ENCODE results near the gene SCARB1.

The SCARB1 gene

GRCh38 chr12:124802361-124802760, 61.3 kb downstream of the SCARB1 start:
- no peak for DNase-seq (ENCODE audit: low read depth in 3 of 3)

DNA sequence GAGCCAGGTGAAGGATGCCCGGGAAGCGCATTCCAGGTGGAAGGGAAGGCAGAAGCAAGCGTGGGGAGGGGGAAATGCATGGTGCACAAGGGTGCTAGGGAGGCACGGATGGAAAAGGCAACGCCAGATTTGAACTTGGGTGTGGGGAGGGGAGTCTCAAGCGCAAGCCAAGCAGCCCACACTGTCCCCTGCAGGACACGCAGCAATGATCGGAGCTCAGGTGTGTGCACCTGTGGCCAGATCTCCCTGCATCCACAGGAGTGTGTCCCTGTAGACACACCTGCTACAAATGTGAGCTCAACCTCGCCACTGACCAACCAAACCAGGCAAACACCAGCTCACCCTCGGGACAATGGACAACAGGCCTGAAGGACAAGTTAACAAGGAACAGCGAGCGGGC, 63.2 kb downstream of the SCARB1 start:
- DNase-seq (ENCODE audit: low read depth in 3 of 3): no peak

DNA sequence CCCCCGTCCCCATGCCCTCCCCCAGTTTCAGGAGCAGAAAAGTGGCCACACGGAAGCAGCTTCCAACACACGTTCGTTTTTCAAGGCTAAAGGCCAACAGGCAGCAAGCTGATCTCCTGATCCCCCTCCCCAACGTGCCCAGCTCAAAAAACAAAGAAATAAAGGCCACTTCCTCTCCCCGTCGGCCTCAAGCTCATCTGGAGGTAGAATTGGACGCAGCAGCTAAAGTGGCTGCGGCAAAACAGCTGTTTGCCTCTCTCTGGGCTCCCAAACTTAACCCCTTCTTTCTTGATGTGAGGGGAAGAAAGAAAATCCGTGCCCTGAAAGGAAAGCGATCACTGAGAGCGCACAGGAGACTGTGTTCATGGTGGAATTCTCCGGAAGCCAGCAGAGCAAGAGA, 66.3 kb downstream of the SCARB1 start:
- DNase-seq (ENCODE audit: low read depth in 3 of 3): no peak

- DNase-seq (ENCODE audit: low read depth in 3 of 3): no peak
These were observed 67.2 kb downstream of the SCARB1 start for GRCh38 chr12:124796303-124796960.

DNA sequence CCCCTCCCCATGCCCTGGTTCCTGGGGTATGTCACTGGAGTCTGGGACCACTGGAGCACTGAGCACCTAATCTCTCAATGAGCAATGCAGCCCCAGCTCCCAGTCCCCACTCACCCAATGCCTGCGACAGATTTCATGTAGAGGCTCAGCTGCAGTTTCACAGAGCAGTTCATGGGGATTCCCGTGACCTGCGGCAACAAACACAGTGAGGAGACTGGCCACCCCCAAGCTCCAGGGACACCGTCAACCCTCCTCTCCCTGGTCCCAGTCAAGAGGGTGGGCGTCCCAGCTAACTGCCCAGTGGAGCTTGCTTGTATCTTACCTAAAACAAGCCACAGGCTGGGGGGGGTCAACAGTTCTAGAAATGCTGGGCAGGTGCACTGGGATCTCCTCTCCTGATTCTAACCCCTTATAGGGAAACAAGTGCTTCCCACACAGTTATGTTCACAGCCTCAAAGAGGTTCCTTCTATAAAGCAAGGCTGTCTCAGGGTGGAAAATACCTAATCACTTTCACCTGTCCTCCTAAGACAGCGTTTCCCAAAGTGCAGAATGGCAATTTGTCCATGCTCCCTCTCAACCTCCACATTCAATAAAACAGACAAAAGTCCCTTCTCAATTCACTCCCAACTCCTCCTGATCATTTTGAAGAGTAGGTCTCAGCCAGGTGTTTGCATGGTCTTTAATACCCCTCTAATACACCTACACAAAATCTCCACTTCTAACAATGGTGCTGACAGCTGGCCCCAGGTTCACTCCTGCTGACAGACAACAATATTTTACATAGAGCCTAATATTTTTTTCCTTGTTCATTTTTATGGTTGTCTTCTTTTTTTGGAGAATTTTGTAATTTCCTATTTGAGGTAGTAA, 68.3 kb downstream of the SCARB1 start:
- DNase-seq (ENCODE audit: low read depth in 3 of 3): no peak

- DNase-seq (ENCODE audit: low read depth in 3 of 3): no peak
These were observed 70.7 kb downstream of the SCARB1 start for GRCh38 chr12:124792961-124793441.

- no peak for DNase-seq (ENCODE audit: low read depth in 3 of 3)
These were observed 71.5 kb downstream of the SCARB1 start for GRCh38 chr12:124792156-124792555.

DNA sequence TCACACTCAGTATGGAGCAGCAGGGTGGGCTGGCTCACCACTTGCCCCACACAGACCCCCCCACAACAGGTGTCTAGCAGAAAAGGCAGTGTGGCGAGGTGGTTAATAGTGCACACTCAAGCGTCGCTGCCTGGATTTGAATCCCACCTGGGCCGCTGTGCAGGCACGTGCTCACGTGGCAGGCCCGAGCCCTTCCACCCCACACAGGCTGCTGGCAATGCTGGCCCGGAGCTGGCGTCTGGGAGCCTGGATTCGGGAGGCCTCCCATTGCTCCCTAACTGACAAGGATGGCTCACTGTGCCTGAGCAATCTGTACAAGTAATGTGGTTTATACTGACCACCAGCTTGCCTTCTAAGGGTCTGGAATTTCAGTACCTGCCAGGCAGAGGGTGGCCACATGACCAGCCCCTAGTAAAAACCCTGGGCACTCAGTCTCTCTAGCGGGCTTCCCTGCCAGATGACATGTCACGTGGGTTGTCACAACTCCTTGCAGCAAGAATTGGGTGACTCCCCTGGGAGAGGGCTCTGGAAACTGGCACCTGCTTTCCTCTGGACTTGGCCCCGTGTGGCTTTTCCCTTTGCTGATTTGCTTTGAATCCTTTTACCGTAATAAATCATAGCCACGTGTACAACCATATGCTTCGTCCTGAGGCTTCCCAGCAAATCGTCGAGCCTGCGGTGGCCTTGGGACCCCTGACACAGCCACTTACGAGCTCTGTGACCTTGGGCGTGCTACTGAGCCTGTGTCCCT, 72.8 kb downstream of the SCARB1 start:
- no peak for DNase-seq (ENCODE audit: low read depth in 3 of 3)

DNA sequence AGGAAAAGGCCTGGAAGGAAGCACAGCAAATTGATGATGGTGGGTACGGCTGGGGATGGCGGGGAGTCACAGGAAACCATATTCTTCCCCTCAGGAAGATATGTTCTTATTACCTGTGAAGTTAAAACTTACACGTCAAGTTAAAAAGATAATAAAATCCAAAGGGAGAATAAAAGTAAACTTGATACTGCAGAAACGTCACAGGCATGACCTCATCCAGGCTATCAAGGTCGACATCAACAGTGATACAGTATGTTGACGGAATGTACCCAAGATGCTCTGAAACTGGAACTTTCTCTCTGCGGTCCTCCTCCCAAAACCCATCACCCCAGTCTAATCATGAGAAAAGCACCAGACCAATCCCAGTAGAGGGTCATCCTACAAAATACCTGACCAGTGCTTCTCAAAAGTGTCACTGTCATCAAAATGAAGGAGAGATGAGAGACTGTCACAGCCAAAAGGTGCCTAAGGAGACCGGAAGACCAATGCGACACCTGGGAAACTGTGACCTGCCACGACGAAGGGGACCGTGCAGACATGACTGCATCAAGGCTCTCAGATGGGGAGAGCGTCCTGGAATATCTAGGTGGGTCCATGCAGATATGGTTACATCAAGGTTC, 74.6 kb downstream of the SCARB1 start:
- DNase-seq (ENCODE audit: low read depth in 3 of 3): no peak

GRCh38 chr12:124786061-124786964, 77.4 kb downstream of the SCARB1 start:
- no peak for DNase-seq (ENCODE audit: low read depth in 3 of 3)

DNA sequence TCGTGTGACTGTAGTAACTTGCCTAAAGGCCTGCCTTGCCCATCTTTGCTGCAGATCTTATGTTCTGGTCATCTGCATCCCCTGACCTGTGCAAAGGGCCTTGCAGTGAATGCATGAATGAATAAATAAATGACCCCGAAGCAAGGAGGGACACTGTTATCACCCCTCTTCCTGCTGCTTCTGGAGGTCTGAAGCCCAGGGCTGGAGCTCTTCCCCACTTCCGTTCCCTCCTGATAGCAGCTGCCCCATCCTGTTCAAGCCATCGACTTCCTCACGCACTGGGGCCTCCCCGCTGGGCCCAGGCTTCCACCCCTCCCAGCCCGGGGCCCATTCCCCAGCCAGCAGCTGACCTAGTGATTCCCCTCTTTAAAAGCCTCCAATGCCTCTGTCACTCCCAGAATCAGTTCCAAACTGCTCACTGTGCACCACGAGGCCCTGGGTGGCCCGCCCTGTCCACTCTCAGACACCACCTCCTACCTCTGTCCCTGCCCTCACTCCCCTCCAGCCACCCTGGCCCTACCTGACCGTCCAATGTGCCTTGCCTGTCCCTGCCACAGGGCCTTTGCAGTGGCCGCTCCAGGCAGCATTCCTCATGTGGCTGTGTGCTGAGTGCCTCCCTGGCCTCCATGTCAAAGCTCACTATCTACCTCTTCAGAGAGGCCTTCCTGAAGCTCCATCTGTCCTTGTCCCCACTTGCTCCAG, 78.6 kb downstream of the SCARB1 start:
- no peak for DNase-seq (ENCODE audit: low read depth in 3 of 3)

- no peak for DNase-seq (ENCODE audit: low read depth in 3 of 3)
These were observed 80.6 kb downstream of the SCARB1 start for GRCh38 chr12:124783087-124783486.

- DNase-seq (ENCODE audit: low read depth in 3 of 3): no peak
These were observed 81.5 kb downstream of the SCARB1 start for GRCh38 chr12:124782132-124782531.

- DNase-seq (ENCODE audit: low read depth in 3 of 3): no peak
These were observed 82.6 kb downstream of the SCARB1 start for GRCh38 chr12:124780752-124781685.

DNA sequence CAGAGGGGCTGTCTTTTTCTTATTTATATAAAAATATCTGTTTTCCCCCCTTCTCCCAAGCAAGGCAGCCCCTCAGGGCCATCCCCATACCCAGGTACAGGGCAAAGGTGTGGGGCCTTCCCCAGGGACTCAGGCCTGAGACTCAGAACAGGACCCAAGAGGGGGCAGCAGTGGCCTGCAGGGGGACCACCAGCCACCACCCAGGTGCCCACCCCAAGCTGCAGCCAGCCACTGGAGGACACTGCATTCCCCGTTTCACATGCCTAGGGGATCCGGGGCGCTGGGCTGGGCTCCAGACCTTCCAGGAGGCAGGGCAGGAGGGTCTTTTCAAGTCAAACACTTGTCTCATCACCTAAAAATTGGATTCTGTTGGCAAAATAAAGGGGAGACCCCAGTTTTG, 83.3 kb downstream of the SCARB1 start:
- DNase-seq (ENCODE audit: low read depth in 3 of 3): no peak

GRCh38 chr12:124779161-124780141, 84.2 kb downstream of the SCARB1 start:
- DNase-seq (ENCODE audit: low read depth in 3 of 3): no peak

DNA sequence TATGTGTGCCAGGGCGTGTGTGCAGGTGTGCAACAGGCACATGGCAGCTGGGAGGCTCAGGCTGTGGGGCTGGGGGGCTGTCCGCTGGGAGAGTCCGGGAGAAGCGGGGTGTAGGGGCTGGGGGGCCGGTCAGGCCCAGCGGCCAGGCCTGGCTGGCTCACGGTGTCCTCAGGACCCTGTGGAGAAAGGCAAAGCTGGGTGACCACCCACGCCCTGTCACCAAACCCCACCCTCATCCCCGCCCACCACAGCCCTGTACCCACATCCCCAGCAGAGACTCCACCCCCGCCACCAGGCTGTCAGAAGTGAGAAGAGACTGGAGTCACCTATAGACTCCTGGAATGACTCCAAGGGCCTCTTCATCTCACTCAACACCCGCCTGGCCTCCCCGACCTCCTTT, 85.3 kb downstream of the SCARB1 start:
- DNase-seq (ENCODE audit: low read depth in 3 of 3): no peak

Data from stimulated activated CD4-positive, alpha-beta T cell treated with anti-CD3 and anti-CD28 coated beads, TNF-alpha, amount 100 ng/mL, for 4 hours (primary cell).